D341Med (cell line): Measurements from ENCODE around the gene MMD2.
"Not testable (repeated sequence)": the region's sequence is repeated elsewhere in the genome, so short reads cannot be mapped to it uniquely, and the experiment has no call there.

Experiments
- DNase-seq: peaks from one replicate; pipeline ENCODE4 v3.0.0; 2012; ENCODE audit warnings: low spot score

Gene MMD2

GRCh38 chr7:4958477-4959301 lies at the start of gene MMD2:
TSS of gene MMD2 (minus strand) at chr7:4959187. CDS start at chr7:4959017, 170 bp downstream.
- DNase-seq, result peak; percentile 93

GRCh38 chr7:5005066-5005465 lies 46.1 kb upstream of the MMD2 start:
- no peak for DNase-seq

- DNase-seq, result no peak
These were observed 42.9 kb upstream of the MMD2 start for GRCh38 chr7:5001911-5002310.

- no peak for DNase-seq
These were observed 42.0 kb upstream of the MMD2 start for GRCh38 chr7:5001003-5001402.

- DNase-seq, result no peak
These were observed 40.5 kb upstream of the MMD2 start for GRCh38 chr7:4999369-4999950.

GRCh38 chr7:4998910-4999309 lies 39.9 kb upstream of the MMD2 start:
- no peak for DNase-seq

GRCh38 chr7:4998244-4998643 lies 39.3 kb upstream of the MMD2 start:
- no peak for DNase-seq

- DNase-seq, result no peak
These were observed 37.8 kb upstream of the MMD2 start for GRCh38 chr7:4996696-4997222.

GRCh38 chr7:4995429-4995969 lies 36.5 kb upstream of the MMD2 start:
- DNase-seq, result no peak

- DNase-seq, result no peak
These were observed 34.5 kb upstream of the MMD2 start for GRCh38 chr7:4993471-4993870.

GRCh38 chr7:4982741-4983140 lies 23.8 kb upstream of the MMD2 start:
- DNase-seq, result not testable (repeated sequence)

- not testable (repeated sequence) for DNase-seq
These were observed 22.4 kb upstream of the MMD2 start for GRCh38 chr7:4981295-4981890.

- not testable (repeated sequence) for DNase-seq
These were observed 16.6 kb upstream of the MMD2 start for GRCh38 chr7:4975626-4976025.

- peak; percentile 93 for DNase-seq
These were observed 14.8 kb upstream of the MMD2 start for GRCh38 chr7:4973728-4974198.

- not testable (repeated sequence) for DNase-seq
These were observed 13.5 kb upstream of the MMD2 start for GRCh38 chr7:4972446-4972845.

GRCh38 chr7:4965295-4966022 lies 6.5 kb upstream of the MMD2 start:
- no peak for DNase-seq

GRCh38 chr7:4964506-4964905 lies 5.5 kb upstream of the MMD2 start:
- no peak for DNase-seq

- DNase-seq, result no peak
These were observed 4.1 kb upstream of the MMD2 start for GRCh38 chr7:4962872-4963775.

- peak; percentile 48 for DNase-seq
These were observed 1.4 kb upstream of the MMD2 start for GRCh38 chr7:4960363-4960762.

- no peak for DNase-seq
These were observed 906 bp upstream of the MMD2 start for GRCh38 chr7:4959893-4960292.

GRCh38 chr7:4959306-4959705 lies 319 bp upstream of the MMD2 start:
- no peak for DNase-seq
